A549 treated with ZK216348 at 1 μM for 4 hours (cell line): Measurements from ENCODE around the gene IL12RB1. TPM values are rescaled to one million over a fixed set of nuclear protein-coding genes. Genes with fewer than 3 reads are reported as not detected.

Experiments used
- total RNA-seq: library from RNA; stranded (reverse); fragments of 200-300 nt; extraction: Qiagen RNA extraction; gene quantifications from 5 replicates; pipeline ENCODE4 v1.2.3, GENCODE V29; 2022; ENCODE audit warnings: low read depth

IL12RB1 gene
- total RNA-seq = not detected in 5 replicates

DNA sequence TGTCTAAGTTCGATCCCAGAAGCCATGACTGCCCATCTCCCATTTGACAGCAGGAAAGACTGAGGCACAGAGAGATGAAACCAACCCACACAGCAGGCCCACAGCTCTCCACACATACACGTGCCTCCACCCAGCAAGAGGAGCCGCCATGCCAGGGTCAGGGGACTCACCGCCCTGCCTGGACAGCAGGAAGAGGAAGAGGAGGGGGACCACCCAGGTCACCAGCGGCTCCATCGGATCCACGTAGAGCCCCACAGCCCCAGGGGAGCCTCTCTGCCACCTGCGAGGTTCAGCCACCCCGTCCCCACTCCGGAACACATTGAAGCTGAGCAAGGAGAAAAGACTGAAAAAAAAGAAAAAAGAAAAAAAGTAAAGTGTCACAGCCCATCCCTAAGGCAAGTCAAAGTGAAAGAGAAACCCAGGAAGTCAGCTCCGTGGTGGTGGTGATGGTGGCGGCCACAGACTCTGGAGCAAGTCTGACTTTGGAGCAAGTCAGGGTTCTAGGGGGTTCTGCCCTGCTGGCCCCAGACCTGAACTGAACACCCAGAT lies at the start of gene IL12RB1:
Gene IL12RB1 (minus strand): TSS at position 345 of the 549 bp plus-strand sequence. CDS start 111 bp downstream, at position 234.

DNA sequence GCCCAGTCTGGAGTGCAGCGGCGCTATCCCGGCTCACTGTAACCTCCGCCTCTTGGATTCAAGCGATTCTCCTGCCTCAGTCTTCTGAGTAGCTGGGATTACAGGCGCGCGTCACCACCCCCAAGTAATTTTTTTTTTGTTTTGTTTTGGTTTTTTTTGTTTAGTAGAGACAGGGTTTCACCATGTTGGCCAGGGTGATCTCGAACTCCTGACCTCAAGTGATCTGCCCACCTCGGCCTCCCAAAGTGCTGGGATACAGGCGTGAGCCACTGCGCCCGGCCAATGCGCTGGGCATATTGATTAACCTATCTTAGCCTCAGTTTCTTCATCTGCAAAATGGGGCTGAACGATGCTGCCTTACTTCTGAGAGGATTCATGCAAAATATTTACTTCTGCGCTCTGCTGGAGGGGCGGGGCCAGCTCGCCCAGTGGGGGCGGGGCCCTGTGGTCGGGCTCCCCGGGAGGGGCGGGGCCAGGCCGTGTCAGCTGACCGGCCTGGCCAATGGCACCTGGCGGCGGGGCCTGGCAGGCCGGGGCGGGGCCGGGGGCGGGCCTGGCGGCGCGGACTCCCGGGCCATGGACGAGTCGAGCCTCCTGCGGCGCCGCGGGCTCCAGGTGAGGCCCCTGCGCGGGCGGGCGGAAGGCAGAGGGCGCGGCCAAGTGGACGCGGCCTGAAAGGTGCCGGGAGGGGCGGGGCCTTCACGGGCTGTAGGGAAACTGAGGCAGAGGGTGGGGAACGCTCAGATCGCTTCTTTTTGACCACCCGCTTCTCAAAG lies 10.7 kb upstream of the IL12RB1 start, which contains the start of gene MAST3:
Gene MAST3 (plus strand): TSS at position 562 of the 776 bp plus-strand sequence. CDS start 15 bp downstream, at position 577.

Other genes with a start within 250 kb of the IL12RB1 start
- gene JAK3, start 239.0 kb downstream of the IL12RB1 start, total RNA-seq = 0.27 to 0.43 TPM (median 0.32 TPM) in 5 replicates
- 1,660 to 2,448 TPM (median 2,120 TPM) in 5 replicates for gene RPL18A, start 227.0 kb downstream of the IL12RB1 start, total RNA-seq
- 0.07 to 0.33 TPM (median 0.20 TPM) in 5 replicates for gene SLC5A5, start 215.0 kb downstream of the IL12RB1 start, total RNA-seq
- 93.4 to 129 TPM (median 120 TPM) in 5 replicates for gene CCDC124, start 153.9 kb downstream of the IL12RB1 start, total RNA-seq
- gene KCNN1, start 119.8 kb downstream of the IL12RB1 start, total RNA-seq = 0.12 to 0.98 TPM (median 0.48 TPM) in 5 replicates
- gene ARRDC2, start 78.8 kb downstream of the IL12RB1 start, total RNA-seq = 24.7 to 40.0 TPM (median 38.1 TPM) in 5 replicates
- gene MAST3, start 10.8 kb upstream of the IL12RB1 start, total RNA-seq = 1.9 to 2.6 TPM (median 2.3 TPM) in 5 replicates
- 1.0 to 16.9 TPM (median 11.6 TPM) in 5 replicates for gene PIK3R2, start 66.2 kb upstream of the IL12RB1 start, total RNA-seq
- 7.9 to 26.4 TPM (median 16.4 TPM) in 5 replicates for gene IFI30, start 86.9 kb upstream of the IL12RB1 start, total RNA-seq
- gene MPV17L2, start 106.3 kb upstream of the IL12RB1 start, total RNA-seq = 6.7 to 12.9 TPM (median 12.3 TPM) in 5 replicates
- gene RAB3A, start 117.1 kb upstream of the IL12RB1 start, total RNA-seq = 0.50 to 1.3 TPM (median 0.95 TPM) in 5 replicates
- gene PDE4C, start 139.5 kb upstream of the IL12RB1 start, total RNA-seq = 0.12 to 0.99 TPM (median 0.14 TPM) in 3 of 5 replicates, not detected in the others
- gene IQCN, start 187.5 kb upstream of the IL12RB1 start, total RNA-seq = 0.61 to 0.98 TPM (median 0.72 TPM) in 5 replicates
- gene JUND, start 194.7 kb upstream of the IL12RB1 start, total RNA-seq = 22.6 to 65.5 TPM (median 54.9 TPM) in 5 replicates
- 200 to 249 TPM (median 235 TPM) in 5 replicates for gene LSM4, start 236.1 kb upstream of the IL12RB1 start, total RNA-seq